HEK293 (cell line): Measurements from ENCODE around the gene WSB2.

ENCODE experiments used
- CTCF ChIA-PET: fragments of 350-600 bp; formaldehyde crosslinking; extraction: SDS; loops from one replicate; lab custom pipeline; 2021; ENCODE audit warnings: antibody characterized with exemption; lab: Yijun Ruan, JAX
- POLR2A ChIA-PET: fragments of 300-600 bp; formaldehyde crosslinking; extraction: SDS; loops from one replicate; lab custom pipeline; 2020; ENCODE audit warnings: antibody characterized with exemption, inconsistent platforms; lab: Yijun Ruan, JAX
- H3K27ac ChIP-seq: fragments of 200-500 bp; sonication (Bioruptor generic); 2 replicates; pipeline ENCODE4 v1.5.1; 2014; ENCODE audit warnings: low read depth, low read length, control low read depth, inconsistent platforms; ENCODE audit errors: extremely low read depth
- H3K36me3 ChIP-seq, 2 experiments: fragments of 200-500 bp in 1 of 2; sonication (Bioruptor generic) in 1 of 2; 1 replicate in 1 of 2; 2 replicates in 1 of 2; pipeline ENCODE4 v1.5.1; 2014 to 2017; ENCODE audit warnings: inconsistent platforms in 2 of 2, low read length in 2 of 2; ENCODE audit not compliant: control insufficient read depth in 2 of 2, insufficient read depth in 1 of 2
- H3K4me1 ChIP-seq: fragments of 200-500 bp; sonication (Bioruptor generic); 2 replicates; pipeline ENCODE4 v1.5.1; 2014; ENCODE audit warnings: mild to moderate bottlenecking, low read length, inconsistent platforms; ENCODE audit not compliant: control insufficient read depth, insufficient read depth
- H3K4me3 ChIP-seq: 2 replicates; pipeline ENCODE4 v1.5.1; 2011; ENCODE audit warnings: low read depth, mild to moderate bottlenecking, control low read depth, low read length, moderate library complexity
- H3K9me3 ChIP-seq: fragments of 200-500 bp; sonication (Bioruptor generic); 2 replicates; pipeline ENCODE4 v1.5.1; 2014; ENCODE audit warnings: low read depth, low read length, inconsistent platforms; ENCODE audit not compliant: control insufficient read depth, insufficient read depth
- GFI1B ChIP-seq: fragments of 450-650 bp; formaldehyde crosslinking; IDR thresholded peaks from 2 replicates; pipeline ENCODE4 v1.5.1; 2016; ENCODE audit warnings: missing biosample characterization, missing genetic modification characterization
- ZBTB17 ChIP-seq: fragments of 450-650 bp; formaldehyde crosslinking; IDR thresholded peaks from 2 replicates; pipeline ENCODE4 v1.5.1; 2016; ENCODE audit warnings: missing biosample characterization, missing genetic modification characterization
- ZBTB20 ChIP-seq: fragments of 450-650 bp; formaldehyde crosslinking; IDR thresholded peaks from 2 replicates; pipeline ENCODE4 v1.5.1; 2016; ENCODE audit warnings: missing biosample characterization, missing genetic modification characterization
- ZBTB8A ChIP-seq: fragments of 450-650 bp; formaldehyde crosslinking; IDR thresholded peaks from 2 replicates; pipeline ENCODE4 v1.5.1; 2016; ENCODE audit warnings: missing biosample characterization, missing genetic modification characterization
- ZIC2 ChIP-seq: fragments of 450-650 bp; formaldehyde crosslinking; IDR thresholded peaks from 2 replicates; pipeline ENCODE4 v1.5.1; 2016; ENCODE audit warnings: missing biosample characterization, missing genetic modification characterization
- ZNF140 ChIP-seq: fragments of 450-650 bp; formaldehyde crosslinking; IDR thresholded peaks from 2 replicates; pipeline ENCODE4 v1.5.1; 2016; ENCODE audit warnings: missing biosample characterization, missing genetic modification characterization
- ZNF404 ChIP-seq: fragments of 450-650 bp; formaldehyde crosslinking; IDR thresholded peaks from 2 replicates; pipeline ENCODE4 v1.5.1; 2017; ENCODE audit warnings: missing biosample characterization, missing genetic modification characterization
- ZNF433 ChIP-seq: fragments of 450-650 bp; formaldehyde crosslinking; IDR thresholded peaks from 2 replicates; pipeline ENCODE4 v1.5.1; 2016; ENCODE audit warnings: missing biosample characterization, missing genetic modification characterization, low read depth
- ZNF548 ChIP-seq: fragments of 450-650 bp; formaldehyde crosslinking; IDR thresholded peaks from 2 replicates; pipeline ENCODE4 v1.5.1; 2016; ENCODE audit warnings: missing biosample characterization, missing genetic modification characterization
- ZNF664 ChIP-seq: fragments of 450-650 bp; formaldehyde crosslinking; IDR thresholded peaks from 2 replicates; pipeline ENCODE4 v1.5.1; 2016; ENCODE audit warnings: missing biosample characterization, missing genetic modification characterization
- ZNF670 ChIP-seq: fragments of 450-650 bp; formaldehyde crosslinking; IDR thresholded peaks from 2 replicates; pipeline ENCODE4 v1.5.1; 2016; ENCODE audit warnings: missing biosample characterization, missing genetic modification characterization, low read depth
- ZNF768 ChIP-seq: fragments of 450-650 bp; formaldehyde crosslinking; IDR thresholded peaks from 2 replicates; pipeline ENCODE4 v1.5.1; 2018; ENCODE audit warnings: missing biosample characterization, mild to moderate bottlenecking, missing genetic modification characterization
- TF ChIP-seq, protein P1 (sequence below): fragments of 450-650 bp; formaldehyde crosslinking; IDR thresholded peaks from 2 replicates; pipeline ENCODE4 v1.5.1; 2016; ENCODE audit warnings: missing biosample characterization, missing genetic modification characterization, borderline replicate concordance
- TF ChIP-seq, protein P2 (sequence below): fragments of 450-650 bp; formaldehyde crosslinking; IDR thresholded peaks from 2 replicates; pipeline ENCODE4 v1.5.1; 2016; ENCODE audit warnings: missing biosample characterization, missing genetic modification characterization
- TF ChIP-seq, protein P3 (sequence below): fragments of 450-650 bp; formaldehyde crosslinking; conservative IDR thresholded peaks from 2 replicates; pipeline ENCODE4 v1.5.1; 2016; ENCODE audit warnings: low read depth, missing biosample characterization, missing genetic modification characterization
- TF ChIP-seq, protein P4 (sequence below): fragments of 450-650 bp; formaldehyde crosslinking; IDR thresholded peaks from 2 replicates; pipeline ENCODE4 v1.5.1; 2016; ENCODE audit warnings: missing biosample characterization, missing genetic modification characterization, borderline replicate concordance
- TF ChIP-seq, protein P5 (sequence below): fragments of 450-650 bp; formaldehyde crosslinking; IDR thresholded peaks from 2 replicates; pipeline ENCODE4 v1.5.0; 2017; ENCODE audit warnings: missing biosample characterization, missing genetic modification characterization, borderline replicate concordance

The WSB2 gene

DNA sequence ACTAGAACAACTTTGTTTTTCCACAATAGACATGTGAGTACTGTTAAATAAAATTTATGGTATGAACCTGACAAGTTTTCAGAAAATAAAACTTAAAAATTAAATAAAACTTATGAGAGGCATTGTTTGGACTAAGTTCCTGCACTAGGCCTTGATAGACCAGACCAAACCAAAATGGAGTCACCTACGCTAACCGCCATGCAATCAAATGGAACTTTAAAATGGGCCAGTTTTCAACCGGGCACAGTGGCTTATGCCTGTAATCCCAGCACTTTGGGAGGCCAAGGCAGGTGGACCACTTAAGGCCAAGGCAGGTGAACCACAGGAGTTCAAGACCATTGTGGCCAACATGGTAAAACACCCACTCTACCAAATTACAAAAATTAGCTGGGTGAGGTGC lies 49.6 kb downstream of the WSB2 start:
- no peaks in the 10 kb centered on the region for H3K36me3 ChIP-seq
- POLR2A ChIA-PET, result no interaction called here
- TF ChIP-seq GFI1B (no peak), ZBTB20 (no peak), ZNF548 (no peak), ZBTB8A (no peak), ZNF433 (tag by site-specific recombination) (no peak), ZNF404 (tag by site-specific recombination) (no peak), ZBTB17 (tag by site-specific recombination) (no peak)
- TF ChIP-seq, protein P1, sequence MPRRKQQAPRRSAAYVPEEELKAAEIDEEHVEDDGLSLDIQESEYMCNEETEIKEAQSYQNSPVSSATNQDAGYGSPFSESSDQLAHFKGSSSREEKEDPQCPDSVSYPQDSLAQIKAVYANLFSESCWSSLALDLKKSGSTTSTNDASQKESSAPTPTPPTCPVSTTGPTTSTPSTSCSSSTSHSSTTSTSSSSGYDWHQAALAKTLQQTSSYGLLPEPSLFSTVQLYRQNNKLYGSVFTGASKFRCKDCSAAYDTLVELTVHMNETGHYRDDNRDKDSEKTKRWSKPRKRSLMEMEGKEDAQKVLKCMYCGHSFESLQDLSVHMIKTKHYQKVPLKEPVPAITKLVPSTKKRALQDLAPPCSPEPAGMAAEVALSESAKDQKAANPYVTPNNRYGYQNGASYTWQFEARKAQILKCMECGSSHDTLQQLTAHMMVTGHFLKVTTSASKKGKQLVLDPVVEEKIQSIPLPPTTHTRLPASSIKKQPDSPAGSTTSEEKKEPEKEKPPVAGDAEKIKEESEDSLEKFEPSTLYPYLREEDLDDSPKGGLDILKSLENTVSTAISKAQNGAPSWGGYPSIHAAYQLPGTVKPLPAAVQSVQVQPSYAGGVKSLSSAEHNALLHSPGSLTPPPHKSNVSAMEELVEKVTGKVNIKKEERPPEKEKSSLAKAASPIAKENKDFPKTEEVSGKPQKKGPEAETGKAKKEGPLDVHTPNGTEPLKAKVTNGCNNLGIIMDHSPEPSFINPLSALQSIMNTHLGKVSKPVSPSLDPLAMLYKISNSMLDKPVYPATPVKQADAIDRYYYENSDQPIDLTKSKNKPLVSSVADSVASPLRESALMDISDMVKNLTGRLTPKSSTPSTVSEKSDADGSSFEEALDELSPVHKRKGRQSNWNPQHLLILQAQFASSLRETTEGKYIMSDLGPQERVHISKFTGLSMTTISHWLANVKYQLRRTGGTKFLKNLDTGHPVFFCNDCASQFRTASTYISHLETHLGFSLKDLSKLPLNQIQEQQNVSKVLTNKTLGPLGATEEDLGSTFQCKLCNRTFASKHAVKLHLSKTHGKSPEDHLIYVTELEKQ (tag by site-specific recombination), result no peak
- TF ChIP-seq, all 188 proteins: peak for 0
- Histone ChIP-seq H3K9me3 (no peaks in the 10 kb centered on the region), H3K4me3 (no peak overlapping the region), H3K27ac (no peak overlapping the region), H3K4me1 (peaks cover 4% of the 10 kb centered on the region; the same call in 1 of the 2 replicates)
- CTCF ChIA-PET, result no interaction called here

DNA sequence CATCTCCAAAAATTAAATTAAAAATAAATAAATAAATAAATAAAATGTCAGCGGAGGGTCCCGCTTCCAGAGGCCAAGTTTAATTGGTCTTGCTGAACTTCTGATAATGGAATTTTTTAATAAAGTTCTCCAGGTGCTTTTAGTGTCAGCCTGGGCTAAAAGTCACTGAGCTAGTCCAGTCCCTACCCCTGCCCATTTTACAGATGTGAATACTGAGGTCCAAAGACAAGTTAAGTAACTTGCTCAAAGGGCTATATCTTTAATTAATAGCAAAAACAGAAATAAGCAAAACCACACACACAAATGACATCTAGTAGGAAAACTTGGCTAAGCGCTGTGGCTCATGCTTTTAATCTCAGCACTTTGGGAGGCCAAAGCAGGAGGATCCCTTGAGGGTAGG lies 50.1 kb downstream of the WSB2 start:
- POLR2A ChIA-PET, result no interaction called here
- H3K9me3 ChIP-seq, result no peaks in the 10 kb centered on the region
- H3K36me3 ChIP-seq, result no peaks in the 10 kb centered on the region
- CTCF ChIA-PET, result no interaction called here
- peaks cover under 1% of the 10 kb centered on the region; the same call in 1 of the 2 replicates for H3K4me1 ChIP-seq
- no peak overlapping the region for H3K4me3 ChIP-seq
- no peak overlapping the region for H3K27ac ChIP-seq
- TF ChIP-seq, protein P2, sequence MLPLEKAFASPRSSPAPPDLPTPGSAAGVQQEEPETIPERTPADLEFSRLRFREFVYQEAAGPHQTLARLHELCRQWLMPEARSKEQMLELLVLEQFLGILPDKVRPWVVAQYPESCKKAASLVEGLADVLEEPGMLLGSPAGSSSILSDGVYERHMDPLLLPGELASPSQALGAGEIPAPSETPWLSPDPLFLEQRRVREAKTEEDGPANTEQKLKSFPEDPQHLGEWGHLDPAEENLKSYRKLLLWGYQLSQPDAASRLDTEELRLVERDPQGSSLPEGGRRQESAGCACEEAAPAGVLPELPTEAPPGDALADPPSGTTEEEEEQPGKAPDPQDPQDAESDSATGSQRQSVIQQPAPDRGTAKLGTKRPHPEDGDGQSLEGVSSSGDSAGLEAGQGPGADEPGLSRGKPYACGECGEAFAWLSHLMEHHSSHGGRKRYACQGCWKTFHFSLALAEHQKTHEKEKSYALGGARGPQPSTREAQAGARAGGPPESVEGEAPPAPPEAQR (tag by site-specific recombination), result no peak
- TF ChIP-seq, protein P3, sequence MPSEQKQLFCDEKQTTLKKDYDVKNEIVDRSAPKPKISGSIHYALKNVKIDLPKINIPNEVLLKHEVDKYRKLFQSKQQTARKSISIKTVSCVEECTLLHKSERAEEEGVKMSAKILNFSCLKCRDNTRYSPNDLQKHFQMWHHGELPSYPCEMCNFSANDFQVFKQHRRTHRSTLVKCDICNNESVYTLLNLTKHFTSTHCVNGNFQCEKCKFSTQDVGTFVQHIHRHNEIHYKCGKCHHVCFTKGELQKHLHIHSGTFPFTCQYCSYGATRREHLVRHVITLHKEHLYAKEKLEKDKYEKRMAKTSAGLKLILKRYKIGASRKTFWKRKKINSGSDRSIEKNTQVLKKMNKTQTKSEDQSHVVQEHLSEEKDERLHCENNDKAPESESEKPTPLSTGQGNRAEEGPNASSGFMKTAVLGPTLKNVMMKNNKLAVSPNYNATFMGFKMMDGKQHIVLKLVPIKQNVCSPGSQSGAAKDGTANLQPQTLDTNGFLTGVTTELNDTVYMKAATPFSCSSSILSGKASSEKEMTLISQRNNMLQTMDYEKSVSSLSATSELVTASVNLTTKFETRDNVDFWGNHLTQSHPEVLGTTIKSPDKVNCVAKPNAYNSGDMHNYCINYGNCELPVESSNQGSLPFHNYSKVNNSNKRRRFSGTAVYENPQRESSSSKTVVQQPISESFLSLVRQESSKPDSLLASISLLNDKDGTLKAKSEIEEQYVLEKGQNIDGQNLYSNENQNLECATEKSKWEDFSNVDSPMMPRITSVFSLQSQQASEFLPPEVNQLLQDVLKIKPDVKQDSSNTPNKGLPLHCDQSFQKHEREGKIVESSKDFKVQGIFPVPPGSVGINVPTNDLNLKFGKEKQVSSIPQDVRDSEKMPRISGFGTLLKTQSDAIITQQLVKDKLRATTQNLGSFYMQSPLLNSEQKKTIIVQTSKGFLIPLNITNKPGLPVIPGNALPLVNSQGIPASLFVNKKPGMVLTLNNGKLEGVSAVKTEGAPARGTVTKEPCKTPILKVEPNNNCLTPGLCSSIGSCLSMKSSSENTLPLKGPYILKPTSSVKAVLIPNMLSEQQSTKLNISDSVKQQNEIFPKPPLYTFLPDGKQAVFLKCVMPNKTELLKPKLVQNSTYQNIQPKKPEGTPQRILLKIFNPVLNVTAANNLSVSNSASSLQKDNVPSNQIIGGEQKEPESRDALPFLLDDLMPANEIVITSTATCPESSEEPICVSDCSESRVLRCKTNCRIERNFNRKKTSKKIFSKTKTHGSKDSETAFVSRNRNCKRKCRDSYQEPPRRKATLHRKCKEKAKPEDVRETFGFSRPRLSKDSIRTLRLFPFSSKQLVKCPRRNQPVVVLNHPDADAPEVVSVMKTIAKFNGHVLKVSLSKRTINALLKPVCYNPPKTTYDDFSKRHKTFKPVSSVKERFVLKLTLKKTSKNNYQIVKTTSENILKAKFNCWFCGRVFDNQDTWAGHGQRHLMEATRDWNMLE (tag by site-specific recombination), result no peak
- no peak for TF ChIP-seq ZNF140 (tag by site-specific recombination)
- no peak for TF ChIP-seq ZNF664 (tag by site-specific recombination)
- TF ChIP-seq ZNF670, result no peak
- no peak for TF ChIP-seq ZNF768 (tag by site-specific recombination)
- TF ChIP-seq, protein P4, sequence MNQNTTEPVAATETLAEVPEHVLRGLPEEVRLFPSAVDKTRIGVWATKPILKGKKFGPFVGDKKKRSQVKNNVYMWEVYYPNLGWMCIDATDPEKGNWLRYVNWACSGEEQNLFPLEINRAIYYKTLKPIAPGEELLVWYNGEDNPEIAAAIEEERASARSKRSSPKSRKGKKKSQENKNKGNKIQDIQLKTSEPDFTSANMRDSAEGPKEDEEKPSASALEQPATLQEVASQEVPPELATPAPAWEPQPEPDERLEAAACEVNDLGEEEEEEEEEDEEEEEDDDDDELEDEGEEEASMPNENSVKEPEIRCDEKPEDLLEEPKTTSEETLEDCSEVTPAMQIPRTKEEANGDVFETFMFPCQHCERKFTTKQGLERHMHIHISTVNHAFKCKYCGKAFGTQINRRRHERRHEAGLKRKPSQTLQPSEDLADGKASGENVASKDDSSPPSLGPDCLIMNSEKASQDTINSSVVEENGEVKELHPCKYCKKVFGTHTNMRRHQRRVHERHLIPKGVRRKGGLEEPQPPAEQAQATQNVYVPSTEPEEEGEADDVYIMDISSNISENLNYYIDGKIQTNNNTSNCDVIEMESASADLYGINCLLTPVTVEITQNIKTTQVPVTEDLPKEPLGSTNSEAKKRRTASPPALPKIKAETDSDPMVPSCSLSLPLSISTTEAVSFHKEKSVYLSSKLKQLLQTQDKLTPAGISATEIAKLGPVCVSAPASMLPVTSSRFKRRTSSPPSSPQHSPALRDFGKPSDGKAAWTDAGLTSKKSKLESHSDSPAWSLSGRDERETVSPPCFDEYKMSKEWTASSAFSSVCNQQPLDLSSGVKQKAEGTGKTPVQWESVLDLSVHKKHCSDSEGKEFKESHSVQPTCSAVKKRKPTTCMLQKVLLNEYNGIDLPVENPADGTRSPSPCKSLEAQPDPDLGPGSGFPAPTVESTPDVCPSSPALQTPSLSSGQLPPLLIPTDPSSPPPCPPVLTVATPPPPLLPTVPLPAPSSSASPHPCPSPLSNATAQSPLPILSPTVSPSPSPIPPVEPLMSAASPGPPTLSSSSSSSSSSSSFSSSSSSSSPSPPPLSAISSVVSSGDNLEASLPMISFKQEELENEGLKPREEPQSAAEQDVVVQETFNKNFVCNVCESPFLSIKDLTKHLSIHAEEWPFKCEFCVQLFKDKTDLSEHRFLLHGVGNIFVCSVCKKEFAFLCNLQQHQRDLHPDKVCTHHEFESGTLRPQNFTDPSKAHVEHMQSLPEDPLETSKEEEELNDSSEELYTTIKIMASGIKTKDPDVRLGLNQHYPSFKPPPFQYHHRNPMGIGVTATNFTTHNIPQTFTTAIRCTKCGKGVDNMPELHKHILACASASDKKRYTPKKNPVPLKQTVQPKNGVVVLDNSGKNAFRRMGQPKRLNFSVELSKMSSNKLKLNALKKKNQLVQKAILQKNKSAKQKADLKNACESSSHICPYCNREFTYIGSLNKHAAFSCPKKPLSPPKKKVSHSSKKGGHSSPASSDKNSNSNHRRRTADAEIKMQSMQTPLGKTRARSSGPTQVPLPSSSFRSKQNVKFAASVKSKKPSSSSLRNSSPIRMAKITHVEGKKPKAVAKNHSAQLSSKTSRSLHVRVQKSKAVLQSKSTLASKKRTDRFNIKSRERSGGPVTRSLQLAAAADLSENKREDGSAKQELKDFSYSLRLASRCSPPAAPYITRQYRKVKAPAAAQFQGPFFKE (tag by site-specific recombination), result no peak
- TF ChIP-seq, protein P5, sequence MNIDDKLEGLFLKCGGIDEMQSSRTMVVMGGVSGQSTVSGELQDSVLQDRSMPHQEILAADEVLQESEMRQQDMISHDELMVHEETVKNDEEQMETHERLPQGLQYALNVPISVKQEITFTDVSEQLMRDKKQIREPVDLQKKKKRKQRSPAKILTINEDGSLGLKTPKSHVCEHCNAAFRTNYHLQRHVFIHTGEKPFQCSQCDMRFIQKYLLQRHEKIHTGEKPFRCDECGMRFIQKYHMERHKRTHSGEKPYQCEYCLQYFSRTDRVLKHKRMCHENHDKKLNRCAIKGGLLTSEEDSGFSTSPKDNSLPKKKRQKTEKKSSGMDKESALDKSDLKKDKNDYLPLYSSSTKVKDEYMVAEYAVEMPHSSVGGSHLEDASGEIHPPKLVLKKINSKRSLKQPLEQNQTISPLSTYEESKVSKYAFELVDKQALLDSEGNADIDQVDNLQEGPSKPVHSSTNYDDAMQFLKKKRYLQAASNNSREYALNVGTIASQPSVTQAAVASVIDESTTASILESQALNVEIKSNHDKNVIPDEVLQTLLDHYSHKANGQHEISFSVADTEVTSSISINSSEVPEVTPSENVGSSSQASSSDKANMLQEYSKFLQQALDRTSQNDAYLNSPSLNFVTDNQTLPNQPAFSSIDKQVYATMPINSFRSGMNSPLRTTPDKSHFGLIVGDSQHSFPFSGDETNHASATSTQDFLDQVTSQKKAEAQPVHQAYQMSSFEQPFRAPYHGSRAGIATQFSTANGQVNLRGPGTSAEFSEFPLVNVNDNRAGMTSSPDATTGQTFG (tag by site-specific recombination), result no peak
- TF ChIP-seq ZIC2 (tag by site-specific recombination), result no peak
